Osteoblast (primary cell): Measurements from ENCODE around the gene SLC22A16. TPM values are rescaled to one million over a fixed set of nuclear protein-coding genes. Genes with fewer than 3 reads are reported as not detected.
A peak's percentile ranks its signal among the peaks of the same experiment; 100 is the strongest.
"Not testable (repeated sequence)": the region's sequence is repeated elsewhere in the genome, so short reads cannot be mapped to it uniquely, and the experiment has no call there.

Experiments
- DNase-seq: peaks from one replicate; pipeline ENCODE4 v3.0.0; 2011; ENCODE audit warnings: low spot score, mixed read lengths; ENCODE audit not compliant: insufficient read length; ENCODE audit errors: missing footprints
- H2AFZ ChIP-seq: 2 replicates; pipeline ENCODE4 v1.6.0; 2011; ENCODE audit warnings: mild to moderate bottlenecking, low read length
- H3K27ac ChIP-seq: 2 replicates; pipeline ENCODE4 v1.5.1; 2011; ENCODE audit warnings: mild to moderate bottlenecking, low read depth, low read length, moderate library complexity
- H3K27me3 ChIP-seq: 2 replicates; pipeline ENCODE4 v1.6.0; 2012; ENCODE audit warnings: mild to moderate bottlenecking, control low read depth, inconsistent platforms, low read length, moderate library complexity; ENCODE audit not compliant: insufficient read depth
- H3K36me3 ChIP-seq: 2 replicates; pipeline ENCODE4 v1.5.1; 2011; ENCODE audit warnings: mild to moderate bottlenecking, low read length, control low read depth, moderate library complexity; ENCODE audit not compliant: insufficient read depth
- H3K4me1 ChIP-seq: 2 replicates; pipeline ENCODE4 v1.5.1; 2011; ENCODE audit warnings: mild to moderate bottlenecking, low read length, control low read depth, moderate library complexity; ENCODE audit not compliant: insufficient read depth
- H3K4me2 ChIP-seq: 2 replicates; pipeline ENCODE4 v1.6.0; 2011; ENCODE audit warnings: mild to moderate bottlenecking, low read length; ENCODE audit not compliant: insufficient read depth
- H3K4me3 ChIP-seq: fragments of 200-600 bp; sonication (generic); 3 replicates; pipeline ENCODE4 v1.5.1; 2012; ENCODE audit warnings: mild to moderate bottlenecking, low read length, inconsistent platforms; ENCODE audit not compliant: insufficient read depth
- H3K79me2 ChIP-seq: 2 replicates; pipeline ENCODE4 v1.6.0; 2012; ENCODE audit warnings: mild to moderate bottlenecking, low read length, control low read depth, inconsistent platforms; ENCODE audit not compliant: insufficient read depth
- H3K9me3 ChIP-seq: 2 replicates; pipeline ENCODE4 v1.5.1; 2011; ENCODE audit warnings: low read depth, low read length, control low read depth
- H4K20me1 ChIP-seq: 2 replicates; pipeline ENCODE4 v1.6.0; 2012; ENCODE audit warnings: mild to moderate bottlenecking, low read length, control low read depth; ENCODE audit not compliant: insufficient read depth
- CTCF ChIP-seq: IDR thresholded peaks from 2 replicates; pipeline ENCODE4 v1.5.1; 2011; ENCODE audit warnings: mild to moderate bottlenecking, low read depth, low read length, moderate library complexity; ENCODE audit errors: extremely low read depth
- total RNA-seq: library from RNA; depleted of rRNA; stranded (reverse); fragments of >200 nt; gene quantifications from 2 replicates; pipeline ENCODE4 v1.2.3, GENCODE V29; 2012

The SLC22A16 gene
- total RNA-seq, 1 donor, result 0.36 TPM

DNA sequence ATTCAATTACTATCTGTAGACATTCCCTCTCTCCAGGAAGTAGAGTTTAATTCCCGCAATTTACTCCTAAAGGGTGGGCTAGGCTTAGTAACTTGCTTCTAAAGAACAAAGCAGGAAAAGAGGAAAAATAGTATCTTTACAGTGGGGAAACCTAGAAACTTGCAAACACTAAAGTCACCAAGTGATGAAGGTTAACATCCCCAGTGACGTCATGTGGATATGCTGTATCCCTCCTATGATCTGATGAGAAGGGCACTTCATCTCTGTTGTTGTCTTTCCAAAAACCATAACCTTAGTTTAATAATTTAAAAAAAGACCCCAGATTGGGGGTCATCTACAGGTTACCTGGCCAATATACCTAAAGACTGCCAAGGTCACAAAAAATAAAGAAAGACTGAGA lies 17.3 kb downstream of the SLC22A16 start:
- H2AFZ ChIP-seq, result no peak overlapping the region
- peaks cover 2% of the 10 kb centered on the region for H3K9me3 ChIP-seq
- H3K4me2 ChIP-seq, result no peak overlapping the region
- no peak for TF ChIP-seq CTCF
- H3K4me3 ChIP-seq, result no peak overlapping the region
- no peak overlapping the region for H3K27ac ChIP-seq
- no peak for DNase-seq
- no peaks in the 10 kb centered on the region for H3K36me3 ChIP-seq
- no peaks in the 10 kb centered on the region for H4K20me1 ChIP-seq
- H3K79me2 ChIP-seq, result no peaks in the 10 kb centered on the region
- H3K4me1 ChIP-seq, result no peaks in the 10 kb centered on the region
- H3K27me3 ChIP-seq, result peaks cover 3% of the 10 kb centered on the region

GRCh38 chr6:110458476-110458875 lies 17.9 kb downstream of the SLC22A16 start:
- Histone ChIP-seq H2AFZ (no peak overlapping the region), H3K4me3 (no peak overlapping the region), H3K9me3 (peaks cover 2% of the 10 kb centered on the region), H3K36me3 (no peaks in the 10 kb centered on the region), H3K27me3 (peaks cover 3% of the 10 kb centered on the region), H3K4me1 (no peaks in the 10 kb centered on the region), H3K27ac (no peak overlapping the region), H3K79me2 (no peaks in the 10 kb centered on the region), H3K4me2 (no peak overlapping the region), H4K20me1 (no peaks in the 10 kb centered on the region)
- no peak for TF ChIP-seq CTCF
- no peak for DNase-seq

DNA sequence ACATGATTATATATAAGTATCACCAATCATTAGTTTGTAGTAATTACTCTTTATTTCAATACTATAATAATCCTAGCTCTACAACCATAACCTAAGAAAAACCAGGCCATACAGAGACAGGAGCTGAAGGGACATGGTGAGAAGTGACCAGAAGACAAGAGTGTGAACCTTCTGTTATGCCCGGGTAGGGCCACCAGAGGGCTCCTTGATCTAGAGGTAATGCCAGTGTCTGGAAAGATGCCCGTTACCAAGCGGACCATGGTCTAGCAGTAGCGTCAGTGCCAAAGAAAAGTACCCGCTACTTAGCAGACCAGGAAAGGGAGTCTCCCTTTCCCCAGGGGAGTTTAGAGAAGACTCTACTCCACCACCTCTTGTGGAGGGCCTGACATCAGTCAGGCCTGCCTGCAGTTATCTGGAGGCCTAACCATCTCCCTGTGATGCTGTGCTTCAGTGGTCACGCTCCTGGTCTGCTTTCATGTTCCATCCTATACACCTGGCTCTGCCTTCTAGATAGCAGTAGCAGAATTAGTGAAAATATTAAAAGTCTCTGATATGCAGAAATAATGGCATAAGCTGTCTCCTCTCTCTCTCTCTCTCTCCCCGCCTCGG lies 18.7 kb downstream of the SLC22A16 start:
- H3K9me3 ChIP-seq, H2AFZ ChIP-seq, H3K4me3 ChIP-seq, H3K79me2 ChIP-seq, H3K4me1 ChIP-seq, H3K36me3 ChIP-seq, H4K20me1 ChIP-seq, H3K4me2 ChIP-seq, DNase-seq, H3K27me3 ChIP-seq, H3K27ac ChIP-seq: not testable (repeated sequence)
- TF ChIP-seq CTCF, result peak; percentile 52

DNA sequence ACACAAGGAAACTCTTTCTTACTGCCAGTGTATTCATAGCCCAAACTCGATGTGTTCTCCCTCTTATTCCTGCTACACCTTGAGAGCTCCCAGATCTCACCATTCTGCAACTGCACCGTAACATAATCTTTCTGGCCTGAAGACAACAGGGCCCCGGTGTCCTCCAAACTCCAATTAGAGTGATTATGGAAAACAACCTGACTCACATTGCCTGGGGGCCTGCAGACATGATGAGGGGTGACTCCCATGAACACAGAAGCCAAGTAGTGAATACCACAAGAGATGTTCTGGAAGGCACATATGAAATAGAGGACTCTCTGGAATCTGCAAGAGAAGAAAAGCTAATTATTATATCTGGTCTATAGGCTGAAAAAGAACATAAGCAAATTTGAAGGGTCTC lies 19.7 kb downstream of the SLC22A16 start:
- Histone ChIP-seq H3K4me3 (no peak overlapping the region), H3K36me3 (no peaks in the 10 kb centered on the region), H3K27ac (no peak overlapping the region), H3K4me1 (no peaks in the 10 kb centered on the region), H3K79me2 (no peaks in the 10 kb centered on the region), H3K4me2 (no peak overlapping the region), H3K9me3 (no peaks in the 10 kb centered on the region), H4K20me1 (no peaks in the 10 kb centered on the region), H2AFZ (no peak overlapping the region), H3K27me3 (peaks cover 9% of the 10 kb centered on the region)
- no peak for DNase-seq
- TF ChIP-seq CTCF, result no peak
